Astrocyte of the cerebellum (primary cell): Measurements from ENCODE around the gene ECHDC1.
"Not testable (repeated sequence)": the region's sequence is repeated elsewhere in the genome, so short reads cannot be mapped to it uniquely, and the experiment has no call there.

Source experiments
- DNase-seq: peaks from one replicate; pipeline ENCODE4 v3.0.0-alpha.2; 2011; ENCODE audit warnings: low read depth
- H3K4me3 ChIP-seq: 2 replicates; pipeline ENCODE4 v1.5.1; 2011; ENCODE audit warnings: mild to moderate bottlenecking, low read depth, low read length, moderate library complexity
- CTCF ChIP-seq: IDR thresholded peaks from 2 replicates; pipeline ENCODE4 v1.5.1; 2012; ENCODE audit warnings: low read length, low read depth, moderate library complexity, mild to moderate bottlenecking; ENCODE audit errors: missing control alignments
- in situ Hi-C: cut with HindIII; loops from 2 replicates; pipeline ENCODE4 v1.10.0; 2017; ENCODE audit warnings: low sequenced_read_pairs

Gene ECHDC1

GRCh38 chr6:127342296-127342945 lies 988 bp downstream of the ECHDC1 start:
- in situ Hi-C loops: no loop called here
- no peak for DNase-seq
- peak overlapping the region; percentile 76 for H3K4me3 ChIP-seq
- TF ChIP-seq CTCF: no peak

GRCh38 chr6:127341471-127342202 lies 1.8 kb downstream of the ECHDC1 start:
- TF ChIP-seq CTCF: no peak
- in situ Hi-C loops: no loop called here
- H3K4me3 ChIP-seq: peak overlapping the region; percentile 76
- DNase-seq: no peak

- H3K4me3 ChIP-seq: no peak overlapping the region
- in situ Hi-C loops: no loop called here
- no peak for DNase-seq
- TF ChIP-seq CTCF: no peak
Measured at GRCh38 chr6:127340171-127340570, 3.2 kb downstream of the ECHDC1 start.

- no peak for TF ChIP-seq CTCF
- no peak for DNase-seq
- in situ Hi-C loops: no loop called here
- H3K4me3 ChIP-seq: no peak overlapping the region
Measured at GRCh38 chr6:127338936-127339335, 4.5 kb downstream of the ECHDC1 start.

- no peak for DNase-seq
- in situ Hi-C loops: no loop called here
- no peak overlapping the region for H3K4me3 ChIP-seq
- TF ChIP-seq CTCF: no peak
Measured at GRCh38 chr6:127332383-127332961, 10.9 kb downstream of the ECHDC1 start.

- H3K4me3 ChIP-seq, in situ Hi-C loops, DNase-seq: not testable (repeated sequence)
Measured at GRCh38 chr6:127331256-127331655, 12.2 kb downstream of the ECHDC1 start.

GRCh38 chr6:127328043-127328609 lies 15.3 kb downstream of the ECHDC1 start:
- DNase-seq: no peak
- in situ Hi-C loops: no loop called here
- H3K4me3 ChIP-seq: no peak overlapping the region
- no peak for TF ChIP-seq CTCF
